ENCODE data around the gene HSPD1. TPM values are rescaled to one million over a fixed set of nuclear protein-coding genes. Genes with fewer than 3 reads are reported as not detected.

Gene HSPD1
- total and polyA plus RNA-seq, 2 experiments from 2014 or later: 309 to 327 TPM

DNA sequence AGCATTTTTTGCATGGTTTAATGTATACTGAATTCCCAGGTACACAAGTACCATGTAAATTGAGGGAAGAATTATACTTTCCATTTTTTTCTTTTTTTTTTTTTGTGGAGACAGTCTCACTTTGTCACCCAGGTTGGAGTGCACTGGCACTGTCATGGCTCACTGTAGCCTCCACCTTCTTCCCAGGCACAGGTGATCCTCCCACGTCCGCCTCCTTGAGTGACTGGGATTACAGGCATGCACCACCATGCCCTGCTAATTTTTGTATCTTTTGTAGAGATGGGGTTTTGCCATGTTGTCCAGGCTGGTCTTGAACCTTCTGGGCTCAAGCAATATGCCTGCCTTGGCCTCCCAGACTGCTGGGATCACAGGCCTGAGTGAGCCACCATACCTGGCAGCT lies 4.4 kb upstream of the HSPD1 start:
- Histone ChIP-seq H3K9me2 (replicated peaks; ENCODE audit: insufficient read depth) (no peaks in the 10 kb centered on the region), H4K20me1 (ENCODE audit: insufficient read depth, poor library complexity, severe bottlenecking) (peaks cover 5% of the 10 kb centered on the region), H3K9me3 (ENCODE audit: low read depth) (no peaks in the 10 kb centered on the region), H2AFZ (no peak overlapping the region), H3K27me3 (no peaks in the 10 kb centered on the region), H3K4me2 (no peak overlapping the region), H3K4me1 (ENCODE audit: insufficient read depth) (peaks cover 13% of the 10 kb centered on the region), H3K27ac (no peak overlapping the region), H3K79me2 (peaks cover 55% of the 10 kb centered on the region), H3K4me3 (no peak overlapping the region), H3K36me3 (replicated peaks; ENCODE audit: insufficient read depth, low read depth) (no peaks in the 10 kb centered on the region)
- WGBS (ENCODE audit: low lambda C conversion rate, missing lambda C conversion rate): 92% methylated on average over 2 of the region's 2 CpGs
- no peak for DNase-seq (ENCODE audit: low spot score)
- TF ChIP-seq EZH2 (IDR thresholded peaks at IDR 0.05; ENCODE audit: borderline replicate concordance) (no peak), EZH2phosphoT487 (IDR thresholded peaks at IDR 0.05; ENCODE audit: low read depth, severe bottlenecking, unreplicated experiment) (no peak)
- TF ChIP-seq, protein P1, sequence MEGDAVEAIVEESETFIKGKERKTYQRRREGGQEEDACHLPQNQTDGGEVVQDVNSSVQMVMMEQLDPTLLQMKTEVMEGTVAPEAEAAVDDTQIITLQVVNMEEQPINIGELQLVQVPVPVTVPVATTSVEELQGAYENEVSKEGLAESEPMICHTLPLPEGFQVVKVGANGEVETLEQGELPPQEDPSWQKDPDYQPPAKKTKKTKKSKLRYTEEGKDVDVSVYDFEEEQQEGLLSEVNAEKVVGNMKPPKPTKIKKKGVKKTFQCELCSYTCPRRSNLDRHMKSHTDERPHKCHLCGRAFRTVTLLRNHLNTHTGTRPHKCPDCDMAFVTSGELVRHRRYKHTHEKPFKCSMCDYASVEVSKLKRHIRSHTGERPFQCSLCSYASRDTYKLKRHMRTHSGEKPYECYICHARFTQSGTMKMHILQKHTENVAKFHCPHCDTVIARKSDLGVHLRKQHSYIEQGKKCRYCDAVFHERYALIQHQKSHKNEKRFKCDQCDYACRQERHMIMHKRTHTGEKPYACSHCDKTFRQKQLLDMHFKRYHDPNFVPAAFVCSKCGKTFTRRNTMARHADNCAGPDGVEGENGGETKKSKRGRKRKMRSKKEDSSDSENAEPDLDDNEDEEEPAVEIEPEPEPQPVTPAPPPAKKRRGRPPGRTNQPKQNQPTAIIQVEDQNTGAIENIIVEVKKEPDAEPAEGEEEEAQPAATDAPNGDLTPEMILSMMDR (IDR thresholded peaks at IDR 0.05; ENCODE audit: poor library complexity): no peak

DNA sequence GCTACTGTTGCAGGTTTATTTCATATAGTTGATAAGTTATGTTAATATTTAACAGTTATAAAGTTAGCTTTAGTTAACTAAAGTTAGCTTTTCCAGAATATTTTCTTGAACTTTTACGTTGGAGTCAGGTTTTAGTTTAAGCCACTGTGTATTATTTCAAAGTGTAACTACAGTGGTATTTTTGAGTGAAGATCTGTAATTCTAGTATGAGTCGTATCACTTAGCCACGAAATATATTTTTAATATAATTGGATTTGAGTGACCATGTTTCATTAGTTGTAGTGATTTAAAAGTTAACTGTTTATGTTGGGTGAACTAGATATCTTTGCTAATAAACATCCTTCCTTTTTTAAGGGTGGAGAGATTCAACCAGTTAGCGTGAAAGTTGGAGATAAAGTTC lies 3.0 kb upstream of the HSPD1 start:
- TF ChIP-seq EZH2phosphoT487 (IDR thresholded peaks at IDR 0.05; ENCODE audit: low read depth, severe bottlenecking, unreplicated experiment) (no peak), EZH2 (IDR thresholded peaks at IDR 0.05; ENCODE audit: borderline replicate concordance) (no peak)
- TF ChIP-seq, protein P1 (IDR thresholded peaks at IDR 0.05; ENCODE audit: poor library complexity): no peak
- no peaks in the 10 kb centered on the region for H3K9me3 ChIP-seq (ENCODE audit: low read depth)
- no peaks in the 10 kb centered on the region for H3K36me3 ChIP-seq (replicated peaks; ENCODE audit: insufficient read depth, low read depth)
- no peak overlapping the region for H3K27ac ChIP-seq
- H3K27me3 ChIP-seq: no peaks in the 10 kb centered on the region
- H3K4me3 ChIP-seq: no peak overlapping the region
- H3K79me2 ChIP-seq: peaks cover 68% of the 10 kb centered on the region
- peaks cover 18% of the 10 kb centered on the region for H4K20me1 ChIP-seq (ENCODE audit: insufficient read depth, poor library complexity, severe bottlenecking)
- H3K4me2 ChIP-seq: peak overlapping the region; percentile 77
- H3K9me2 ChIP-seq (replicated peaks; ENCODE audit: insufficient read depth): no peaks in the 10 kb centered on the region
- DNase-seq (ENCODE audit: low spot score): no peak
- no peak overlapping the region for H2AFZ ChIP-seq
- H3K4me1 ChIP-seq (ENCODE audit: insufficient read depth): peaks cover 21% of the 10 kb centered on the region
- WGBS (ENCODE audit: low lambda C conversion rate, missing lambda C conversion rate): 82% methylated on average over 4 of the region's 4 CpGs

DNA sequence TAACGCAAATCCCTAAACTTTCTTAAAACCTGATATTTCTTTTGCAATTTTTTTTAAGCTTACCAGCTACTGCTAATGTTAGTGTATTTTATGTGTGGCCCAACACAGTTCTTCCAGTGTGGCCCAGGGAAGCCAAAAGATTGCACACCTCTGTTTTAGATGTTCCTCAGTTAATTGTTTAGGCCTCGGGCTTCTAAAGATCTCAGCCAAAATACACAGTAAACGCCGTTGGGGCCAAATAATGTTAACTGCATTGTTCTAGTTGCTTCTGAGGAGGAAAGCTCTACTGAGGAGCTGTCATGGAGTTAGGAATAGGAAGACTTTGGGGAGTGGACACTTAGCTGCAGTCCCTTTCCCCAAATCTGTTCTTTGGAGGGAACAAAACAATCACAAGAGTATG lies 2.6 kb upstream of the HSPD1 start:
- H2AFZ ChIP-seq: no peak overlapping the region
- H3K9me3 ChIP-seq (ENCODE audit: low read depth): no peaks in the 10 kb centered on the region
- no peaks in the 10 kb centered on the region for H3K27me3 ChIP-seq
- no peaks in the 10 kb centered on the region for H3K36me3 ChIP-seq (replicated peaks; ENCODE audit: insufficient read depth, low read depth)
- H3K79me2 ChIP-seq: peaks cover 73% of the 10 kb centered on the region
- 69% methylated on average over 4 of the region's 4 CpGs for WGBS (ENCODE audit: low lambda C conversion rate, missing lambda C conversion rate)
- peaks cover 25% of the 10 kb centered on the region for H3K4me1 ChIP-seq (ENCODE audit: insufficient read depth)
- no peaks in the 10 kb centered on the region for H3K9me2 ChIP-seq (replicated peaks; ENCODE audit: insufficient read depth)
- H3K4me2 ChIP-seq: peak overlapping the region; percentile 77
- H3K4me3 ChIP-seq: no peak overlapping the region
- no peak for DNase-seq (ENCODE audit: low spot score)
- peak overlapping the region; percentile 91 for H3K27ac ChIP-seq
- H4K20me1 ChIP-seq (ENCODE audit: insufficient read depth, poor library complexity, severe bottlenecking): peaks cover 23% of the 10 kb centered on the region
- no peak for TF ChIP-seq EZH2phosphoT487 (IDR thresholded peaks at IDR 0.05; ENCODE audit: low read depth, severe bottlenecking, unreplicated experiment)
- TF ChIP-seq, protein P1 (IDR thresholded peaks at IDR 0.05; ENCODE audit: poor library complexity): no peak
- no peak for TF ChIP-seq EZH2 (IDR thresholded peaks at IDR 0.05; ENCODE audit: borderline replicate concordance)
